GM20000 (cell line): ENCODE measurements around the gene ULBP2.
"Not testable (repeated sequence)": the region's sequence is repeated elsewhere in the genome, so short reads cannot be mapped to it uniquely, and the experiment has no call there.

Source experiments
- DNase-seq: peaks from one replicate; pipeline ENCODE4 v3.0.0; 2012; ENCODE audit warnings: low spot score
- CTCF ChIP-seq: IDR thresholded peaks from 2 replicates; pipeline ENCODE4 v1.5.1; 2012; ENCODE audit warnings: mild to moderate bottlenecking, control low read depth; ENCODE audit errors: extremely low read depth, missing control alignments

Gene ULBP2

DNA sequence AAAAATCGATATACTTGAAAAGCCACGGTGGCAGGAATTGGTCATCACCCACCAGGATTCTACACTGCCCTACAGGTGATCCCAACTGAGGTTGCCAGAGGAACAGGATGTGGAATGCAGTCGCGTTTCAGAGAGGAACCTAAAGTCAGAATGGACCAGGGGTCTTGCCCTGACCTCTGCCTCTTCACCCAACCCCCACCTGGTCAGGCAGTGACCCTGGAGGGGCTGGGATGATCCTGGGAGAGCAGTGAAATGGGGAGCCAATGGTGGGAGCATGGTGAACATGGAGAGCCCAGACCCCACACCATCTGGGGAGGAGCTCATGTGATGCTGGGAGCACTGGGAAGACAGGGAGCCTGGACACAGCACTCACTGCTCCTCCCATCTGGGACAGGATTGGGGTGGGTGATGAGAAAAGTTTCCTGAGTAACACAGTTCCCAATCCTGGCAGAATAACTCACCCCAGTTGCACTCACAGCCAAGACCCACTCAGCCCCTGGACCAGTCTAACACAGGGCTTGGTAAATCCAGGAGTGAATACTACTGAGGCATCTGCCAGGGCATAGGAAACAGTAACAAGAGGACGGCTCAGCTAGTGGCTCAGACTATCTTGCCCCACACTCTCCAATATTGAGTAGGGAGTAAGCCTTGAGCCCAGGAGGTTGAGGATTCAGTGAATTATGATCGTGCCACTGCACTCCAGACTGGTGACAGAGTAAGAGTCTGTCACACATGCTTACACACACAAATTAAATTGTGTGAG lies 1.7 kb upstream of the ULBP2 start:
- no peak for TF ChIP-seq CTCF
- no peak for DNase-seq

DNA sequence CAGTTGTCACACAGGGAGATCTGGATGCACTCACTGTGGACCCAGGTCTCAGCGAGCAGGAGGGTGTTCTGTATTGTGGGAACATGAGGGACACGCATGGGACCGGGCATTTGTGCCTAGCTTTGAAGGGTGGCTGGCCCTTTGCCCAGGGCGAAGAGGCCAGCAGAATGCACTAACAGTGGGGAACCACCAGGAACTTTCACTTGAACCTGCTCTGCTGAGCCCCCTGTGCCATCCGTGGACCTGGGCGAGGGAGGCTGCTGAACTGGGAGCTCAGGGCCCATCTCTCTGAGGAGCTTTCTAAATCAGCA lies 1.2 kb upstream of the ULBP2 start:
- no peak for DNase-seq
- TF ChIP-seq CTCF: no peak

DNA sequence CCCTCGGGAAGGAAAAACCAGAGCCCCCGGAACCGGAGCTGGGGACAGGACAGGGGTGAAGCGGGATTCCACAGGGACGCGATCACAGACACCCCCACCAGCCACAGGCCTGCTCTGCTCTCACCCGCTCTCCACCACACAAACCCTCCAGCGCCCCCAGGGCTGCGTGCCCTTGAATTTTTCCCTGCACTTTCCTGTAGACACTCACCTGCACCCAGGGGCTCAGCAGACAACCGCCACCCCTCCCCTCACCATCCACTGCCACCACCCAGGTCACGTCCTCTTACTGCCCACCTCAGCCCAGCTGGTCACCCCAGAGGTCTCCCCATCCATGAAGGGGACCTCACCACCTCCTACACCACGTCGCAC lies 631 bp downstream of the ULBP2 start:
- no peak for TF ChIP-seq CTCF
- DNase-seq: no peak

DNA sequence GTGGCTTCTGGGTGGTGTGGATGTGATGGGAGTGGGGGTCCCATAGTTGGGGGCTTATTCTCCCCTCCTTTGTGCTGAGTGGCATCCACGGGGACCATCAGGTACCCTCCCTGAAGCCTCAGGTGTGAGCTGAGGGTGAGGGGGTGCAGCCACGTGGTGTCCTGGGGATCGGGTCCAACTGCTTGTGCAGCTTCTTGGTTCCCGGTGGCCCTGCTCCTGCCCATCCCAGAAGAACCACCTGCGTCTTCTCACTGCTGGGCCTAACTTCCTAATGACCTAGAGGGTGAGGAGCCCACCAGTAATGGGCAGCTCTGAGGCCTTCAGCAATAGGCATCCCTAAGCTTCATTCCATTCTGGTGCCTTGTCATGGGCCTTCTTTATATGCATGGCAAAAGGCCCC lies 1.5 kb downstream of the ULBP2 start:
- DNase-seq: not testable (repeated sequence)

DNA sequence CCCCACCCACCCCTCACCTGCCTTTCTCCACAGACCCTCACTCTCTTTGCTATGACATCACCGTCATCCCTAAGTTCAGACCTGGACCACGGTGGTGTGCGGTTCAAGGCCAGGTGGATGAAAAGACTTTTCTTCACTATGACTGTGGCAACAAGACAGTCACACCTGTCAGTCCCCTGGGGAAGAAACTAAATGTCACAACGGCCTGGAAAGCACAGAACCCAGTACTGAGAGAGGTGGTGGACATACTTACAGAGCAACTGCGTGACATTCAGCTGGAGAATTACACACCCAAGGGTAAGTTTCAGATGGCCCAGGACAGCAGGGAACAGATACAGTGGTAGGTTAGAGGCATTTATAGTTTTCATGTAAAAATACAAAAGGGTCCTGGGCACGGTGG lies 3.5 kb downstream of the ULBP2 start:
- DNase-seq: not testable (repeated sequence)

- not testable (repeated sequence) for DNase-seq
Measured at GRCh38 chr6:149946631-149947030, 4.8 kb downstream of the ULBP2 start.

- not testable (repeated sequence) for DNase-seq
Measured at GRCh38 chr6:149947533-149947932, 5.7 kb downstream of the ULBP2 start.

DNA sequence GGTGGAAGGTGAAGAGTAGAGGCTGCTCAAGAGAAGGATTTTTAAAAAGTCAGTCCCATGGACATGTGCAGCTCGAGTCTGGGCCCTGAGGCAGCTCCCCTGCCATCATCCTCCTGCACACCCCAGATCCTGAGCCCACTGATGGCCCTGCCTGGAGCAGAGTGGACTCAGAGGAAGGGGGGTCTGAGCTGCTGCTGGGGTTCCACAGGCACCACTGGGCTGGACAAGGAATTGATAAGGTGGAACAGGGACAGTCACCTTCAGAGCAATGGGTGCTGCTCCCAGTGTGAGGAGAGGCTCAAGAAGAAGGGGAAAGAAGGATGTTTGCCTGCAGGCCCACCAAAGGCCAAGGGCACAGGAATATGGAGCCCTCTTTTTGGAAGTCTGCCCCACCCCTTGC lies 6.2 kb downstream of the ULBP2 start:
- no peak for DNase-seq
- no peak for TF ChIP-seq CTCF

DNA sequence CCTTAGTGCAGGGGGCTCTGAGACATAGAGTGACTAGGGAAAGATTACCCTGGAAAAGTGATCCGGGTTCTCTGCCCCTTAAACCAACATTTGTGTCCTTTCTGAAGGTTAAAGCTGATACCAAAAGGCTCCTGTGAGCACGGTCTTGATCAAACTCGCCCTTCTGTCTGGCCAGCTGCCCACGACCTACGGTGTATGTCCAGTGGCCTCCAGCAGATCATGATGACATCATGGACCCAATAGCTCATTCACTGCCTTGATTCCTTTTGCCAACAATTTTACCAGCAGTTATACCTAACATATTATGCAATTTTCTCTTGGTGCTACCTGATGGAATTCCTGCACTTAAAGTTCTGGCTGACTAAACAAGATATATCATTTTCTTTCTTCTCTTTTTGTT lies 6.8 kb downstream of the ULBP2 start:
- TF ChIP-seq CTCF: no peak
- DNase-seq: no peak

DNA sequence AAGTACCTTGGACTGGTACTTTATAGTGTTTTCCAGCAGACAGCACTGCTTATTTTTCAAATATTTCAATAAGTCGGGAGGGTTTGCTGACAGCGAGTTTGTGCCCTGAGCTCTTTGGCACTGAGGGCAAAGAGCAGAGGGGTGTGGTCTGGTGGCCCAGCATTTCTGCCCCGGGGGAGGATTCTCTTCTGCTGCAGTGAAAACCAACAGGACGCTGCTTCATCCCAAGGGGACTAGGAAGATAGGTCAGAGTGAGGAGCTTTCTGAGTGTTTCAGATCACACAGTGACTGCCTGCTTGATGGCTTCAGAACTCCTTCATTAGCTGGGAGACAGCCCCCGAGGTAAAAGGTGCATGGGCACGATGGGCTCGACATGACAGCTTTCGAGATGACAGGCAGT lies 8.6 kb downstream of the ULBP2 start:
- no peak for DNase-seq
- TF ChIP-seq CTCF: no peak
